GM18907 (cell line): Measurements from ENCODE around the gene FGGY.
A peak's percentile ranks its signal among the peaks of the same experiment; 100 is the strongest.
"Not testable (repeated sequence)": the region's sequence is repeated elsewhere in the genome, so short reads cannot be mapped to it uniquely, and the experiment has no call there.

Experiments used
- ATAC-seq: cut with Tn5 transposase; IDR thresholded peaks from one replicate; pipeline ENCODE4 v1.9.1; 2021; ENCODE audit warnings: mild to moderate bottlenecking, moderate library complexity; ENCODE audit not compliant: unreplicated experiment

The FGGY gene

GRCh38 chr1:59538476-59538875, 241.6 kb downstream of the FGGY start:
- ATAC-seq, result not testable (repeated sequence)

- ATAC-seq, result no peak
These were observed 243.2 kb downstream of the FGGY start for GRCh38 chr1:59539961-59540681.

- ATAC-seq, result no peak
These were observed 244.3 kb downstream of the FGGY start for GRCh38 chr1:59541161-59541560.

- ATAC-seq, result no peak
These were observed 245.0 kb downstream of the FGGY start for GRCh38 chr1:59541891-59542290.

GRCh38 chr1:59543211-59543668, 246.3 kb downstream of the FGGY start:
- no peak for ATAC-seq

- ATAC-seq, result no peak
These were observed 247.9 kb downstream of the FGGY start for GRCh38 chr1:59544615-59545293.

- no peak for ATAC-seq
These were observed 248.9 kb downstream of the FGGY start for GRCh38 chr1:59545830-59546229.

- no peak for ATAC-seq
These were observed 252.4 kb downstream of the FGGY start for GRCh38 chr1:59549066-59549837.

GRCh38 chr1:59549903-59550302, 253.0 kb downstream of the FGGY start:
- ATAC-seq, result no peak

GRCh38 chr1:59552007-59552406, 255.1 kb downstream of the FGGY start:
- ATAC-seq, result no peak

GRCh38 chr1:59553371-59553770, 256.5 kb downstream of the FGGY start:
- ATAC-seq, result no peak

- no peak for ATAC-seq
These were observed 257.2 kb downstream of the FGGY start for GRCh38 chr1:59554011-59554663.

GRCh38 chr1:59554752-59555151, 257.9 kb downstream of the FGGY start:
- no peak for ATAC-seq

GRCh38 chr1:59556398-59556797, 259.5 kb downstream of the FGGY start:
- no peak for ATAC-seq

- ATAC-seq, result no peak
These were observed 260.1 kb downstream of the FGGY start for GRCh38 chr1:59556802-59557548.

GRCh38 chr1:59557549-59557885, 260.6 kb downstream of the FGGY start:
- ATAC-seq, result no peak

- not testable (repeated sequence) for ATAC-seq
These were observed 261.7 kb downstream of the FGGY start for GRCh38 chr1:59558580-59558979.

GRCh38 chr1:59560807-59561450, 264.0 kb downstream of the FGGY start:
- peak; percentile 94 for ATAC-seq

- ATAC-seq, result peak; percentile 31
These were observed 264.9 kb downstream of the FGGY start for GRCh38 chr1:59561796-59562195.
